GM12878 (cell line): ENCODE data around the gene TADA2A. TPM values are rescaled to one million over a fixed set of nuclear protein-coding genes. Genes with fewer than 3 reads are reported as not detected.

Experiments
- ATAC-seq: fragments of 200-7000 bp; cut with Tn5 transposase; 3 replicates; pipeline ENCODE4 v1.9.1; 2020; ENCODE audit warnings: mild to moderate bottlenecking, moderate library complexity
- BruUV-seq: library from RNA; stranded (reverse); fragments of 400-500 nt; replicated peaks from 2 replicates; lab custom pipeline; 2021; lab: Mats Ljungman, UMichigan
- CTCF ChIA-PET: fragments of 300-600 bp; sonication (Branson Sonifier 250); formaldehyde crosslinking; extraction: SDS; loops from one replicate; lab custom pipeline; 2021; ENCODE audit warnings: inconsistent platforms; lab: Yijun Ruan, JAX
- POLR2A ChIA-PET: fragments of 350-600 bp; formaldehyde crosslinking; extraction: SDS; loops from one replicate; lab custom pipeline; 2021; ENCODE audit warnings: inconsistent platforms; lab: Charles Lee
- RAD21 ChIA-PET: fragments of 300-600 bp; sonication (Branson Sonifier 250); formaldehyde crosslinking; loops from one replicate; lab custom pipeline; 2023; ENCODE audit warnings: antibody characterized with exemption; ENCODE audit not compliant: unreplicated experiment; lab: Charles Lee
- SMC1A ChIA-PET: fragments of 300-600 bp; sonication (Branson Sonifier 250); formaldehyde crosslinking; loops from one replicate; lab custom pipeline; 2023; ENCODE audit not compliant: unreplicated experiment, uncharacterized antibody; lab: Charles Lee
- DNase-seq: peaks from one replicate; pipeline ENCODE4 v3.0.0-alpha.2; 2011; ENCODE audit warnings: low read depth, low spot score
- FAIRE-seq: peaks from 3 replicates; lab custom pipeline; 2011; peaks lifted over from hg19 to GRCh38; lab: Jason Lieb, UNC
- H2AFZ ChIP-seq: 2 replicates; pipeline ENCODE4 v1.6.0; 2011; ENCODE audit warnings: low read depth, low read length, control low read depth; ENCODE audit not compliant: control insufficient read depth
- H3K27ac ChIP-seq: 2 replicates; pipeline ENCODE4 v1.5.1; 2011; ENCODE audit warnings: control low read depth; ENCODE audit not compliant: control insufficient read depth, insufficient read depth
- H3K27me3 ChIP-seq, 2 experiments: replicated peaks in 1 of 2; 2 replicates each; pipeline versions ENCODE4 v1.6.0 to v1.6.1; 2011; ENCODE audit warnings: low read length in 1 of 2; ENCODE audit not compliant: control insufficient read depth in 2 of 2, insufficient read depth in 2 of 2
- H3K36me3 ChIP-seq, 2 experiments: 2 replicates each; pipeline ENCODE4 v1.5.1; 2011; ENCODE audit warnings: low read length in 1 of 2; ENCODE audit not compliant: control insufficient read depth in 2 of 2, insufficient read depth in 2 of 2
- H3K4me1 ChIP-seq: 2 replicates; pipeline ENCODE4 v1.6.1; 2011; ENCODE audit warnings: mild to moderate bottlenecking, low read length, moderate library complexity, mixed read lengths; ENCODE audit not compliant: control insufficient read depth, insufficient read depth
- H3K4me2 ChIP-seq: 2 replicates; pipeline ENCODE4 v1.6.0; 2011; ENCODE audit warnings: control low read depth; ENCODE audit not compliant: control insufficient read depth, insufficient read depth
- H3K4me3 ChIP-seq: fragments of 200-600 bp; sonication (generic); 2 replicates; pipeline ENCODE4 v1.5.1; 2016
- H3K79me2 ChIP-seq: 2 replicates; pipeline ENCODE4 v1.6.0; 2011; ENCODE audit warnings: low read length; ENCODE audit not compliant: control insufficient read depth, insufficient read depth
- H3K9ac ChIP-seq: 2 replicates; pipeline ENCODE4 v1.8.0; 2011; ENCODE audit warnings: low read length, control low read depth, mixed read lengths; ENCODE audit not compliant: control insufficient read depth, insufficient read depth
- H3K9me3 ChIP-seq: replicated peaks from 3 replicates; pipeline ENCODE4 v1.5.1; 2011; ENCODE audit warnings: mild to moderate bottlenecking, low read length; ENCODE audit not compliant: control insufficient read depth, insufficient read depth
- H4K20me1 ChIP-seq: 2 replicates; pipeline ENCODE4 v1.6.0; 2011; ENCODE audit not compliant: control insufficient read depth, insufficient read depth
- CHD1 ChIP-seq: IDR thresholded peaks from 2 replicates; pipeline ENCODE4 v1.6.1; 2012; ENCODE audit warnings: low read depth, low read length, improper control_type of control experiment
- FOXK2 ChIP-seq: fragments of 450-650 bp; IDR thresholded peaks from 2 replicates; pipeline ENCODE4 v1.6.1; 2017; ENCODE audit warnings: mild to moderate bottlenecking, moderate library complexity
- FOXM1 ChIP-seq: IDR thresholded peaks from 2 replicates; pipeline ENCODE4 v1.6.1; 2012; ENCODE audit warnings: low read depth, mild to moderate bottlenecking, inconsistent platforms, low read length, moderate library complexity
- IRF5 ChIP-seq: fragments of 450-650 bp; IDR thresholded peaks from 2 replicates; pipeline ENCODE4 v1.6.1; 2017; ENCODE audit warnings: borderline replicate concordance
- JUNB ChIP-seq: IDR thresholded peaks from 2 replicates; pipeline ENCODE4 v1.6.1; 2016; ENCODE audit warnings: antibody characterized with exemption, mild to moderate bottlenecking
- KDM1A ChIP-seq: fragments of 200-600 bp; sonication (generic); IDR thresholded peaks from 2 replicates; pipeline ENCODE4 v1.6.1; 2016; ENCODE audit warnings: borderline replicate concordance
- MTA3 ChIP-seq: IDR thresholded peaks from 2 replicates; pipeline ENCODE4 v1.6.1; 2012; ENCODE audit warnings: low read length, inconsistent platforms, borderline replicate concordance
- NFYB ChIP-seq: IDR thresholded peaks from 2 replicates; pipeline ENCODE4 v1.6.1; 2011; ENCODE audit warnings: low read depth, mild to moderate bottlenecking, low read length, improper control_type of control experiment, moderate library complexity; ENCODE audit not compliant: insufficient read depth
- RB1 ChIP-seq: fragments of 450-650 bp; formaldehyde crosslinking; IDR thresholded peaks from 2 replicates; pipeline ENCODE4 v1.6.1; 2017; ENCODE audit warnings: mild to moderate bottlenecking, borderline replicate concordance
- RCOR1 ChIP-seq: conservative IDR thresholded peaks from 2 replicates; pipeline ENCODE4 v1.6.1; 2012; ENCODE audit warnings: low read depth, low read length, improper control_type of control experiment
- RUNX3 ChIP-seq: IDR thresholded peaks from 2 replicates; pipeline ENCODE4 v1.6.1; 2012; ENCODE audit warnings: low read length, inconsistent platforms
- SP1 ChIP-seq: IDR thresholded peaks from one replicate; pipeline ENCODE4 v1.6.1; 2011; ENCODE audit warnings: low read depth, low read length
- TCF3 ChIP-seq: IDR thresholded peaks from 2 replicates; pipeline ENCODE4 v1.6.1; 2012; ENCODE audit warnings: low read depth, mild to moderate bottlenecking, low read length, borderline replicate concordance; ENCODE audit not compliant: insufficient read depth
- WRNIP1 ChIP-seq: IDR thresholded peaks from 2 replicates; pipeline ENCODE4 v1.6.1; 2011; ENCODE audit warnings: low read depth, low read length, improper control_type of control experiment, borderline replicate concordance
- ZNF274 ChIP-seq: IDR thresholded peaks from one replicate; pipeline ENCODE4 v1.8.0; 2011; ENCODE audit not compliant: insufficient read length, insufficient read depth
- WGBS: methylation state at CpG from one replicate; pipeline ENCODE4 v1.1.6; 2016; ENCODE audit warnings: low lambda C conversion rate; ENCODE audit not compliant: insufficient replicate concordance, insufficient coverage; ENCODE audit errors: missing lambda C conversion rate; 5-methylcytosine and 5-hydroxymethylcytosine counted together
- in situ Hi-C: fragments of 300-500 bp; cut with MboI; formaldehyde crosslinking; loops from 9 replicates; pipeline ENCODE4 v1.14.3; 2018; ENCODE audit warnings: mixed read lengths
- intact Hi-C: fragments of 100-400 bp; cut with micrococcal nuclease; formaldehyde crosslinking; loops from one replicate; pipeline ENCODE4 v1.14.2; 2022; ENCODE audit not compliant: unreplicated experiment
- polyA plus RNA-seq, 11 experiments: library from polyadenylated mRNA; depleted of rRNA in 4 of 11; unstranded in 6 of 11; stranded (reverse) in 5 of 11; fragments of >200 nt; fragmentation: Nextera tagmentation in 4 of 11; fragmentation: Illumina TruSeq in 1 of 11; extraction: Ambion mirVana in 4 of 11; extraction: Trizol in 1 of 11; gene quantifications; 1 replicate in 1 of 11; 2 replicates in 10 of 11; pipeline versions ENCODE4 v1.2.1 to v1.2.3, GENCODE V29; 2011 to 2016; ENCODE audit warnings: inconsistent platforms in 2 of 11, missing spikeins in 2 of 11, low read depth in 1 of 11
- total RNA-seq, 4 experiments: library from RNA; depleted of rRNA in 3 of 4; stranded (reverse); fragments of >200 nt in 3 of 4; fragmentation: Illumina TruSeq in 1 of 4; extraction: Trizol in 1 of 4; gene quantifications; 2 replicates each; pipeline versions ENCODE4 v1.2.1 to v1.2.3, GENCODE V29; 2013 to 2021
- TF ChIP-seq, protein P1 (sequence below): IDR thresholded peaks from 2 replicates; pipeline ENCODE4 v1.6.1; 2012; ENCODE audit warnings: improper control_type of control experiment, low read depth, low read length; ENCODE audit not compliant: insufficient replicate concordance

The TADA2A gene
- total and polyA plus RNA-seq, 10 of the 15 experiments (the other 5 are each of a cell fraction or from before 2014, with no cell fraction given) = 19.6 to 43.8 (median 34.1) TPM

DNA sequence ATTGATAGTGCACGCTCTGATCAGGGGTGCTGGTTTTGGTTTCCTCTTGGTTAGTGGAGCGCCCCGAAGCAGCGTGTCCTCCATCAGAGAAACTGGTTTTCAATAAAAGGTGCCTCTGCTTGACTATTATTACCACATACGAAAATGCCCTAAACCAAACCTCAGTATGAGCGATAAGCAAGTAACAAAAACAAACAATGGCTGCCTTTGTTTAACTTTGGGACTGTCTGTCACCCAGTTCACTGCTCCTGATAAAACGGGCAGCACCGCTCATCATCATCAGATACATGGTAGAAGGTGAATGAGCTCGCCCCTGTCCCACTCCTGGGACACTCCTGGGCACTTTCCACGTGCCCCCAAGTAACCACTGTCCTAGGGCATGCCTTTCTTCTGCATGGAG, 107.0 kb downstream of the TADA2A start:
- RAD21 ChIA-PET = no interaction called here
- no TSS peak for BruUV-seq
- peaks cover 17 to 28% of the 10 kb centered on the region in 2 experiments for H3K36me3 ChIP-seq
- no peaks in the 10 kb centered on the region for H4K20me1 ChIP-seq
- no peak overlapping the region for H3K4me3 ChIP-seq
- WGBS = 99% methylated on average over 10 of the region's 10 CpGs
- POLR2A ChIA-PET = no interaction called here
- no peaks in the 10 kb centered on the region for H3K9me3 ChIP-seq
- TF ChIP-seq FOXM1 (no peak), FOXK2 (no peak), JUNB (no peak), ZNF274 (no peak), CHD1 (no peak), IRF5 (no peak), SP1 (no peak), RUNX3 (no peak), WRNIP1 (no peak), MTA3 (no peak), RCOR1 (no peak), TCF3 (no peak), KDM1A (no peak), NFYB (no peak), RB1 (no peak)
- TF ChIP-seq, protein P1, sequence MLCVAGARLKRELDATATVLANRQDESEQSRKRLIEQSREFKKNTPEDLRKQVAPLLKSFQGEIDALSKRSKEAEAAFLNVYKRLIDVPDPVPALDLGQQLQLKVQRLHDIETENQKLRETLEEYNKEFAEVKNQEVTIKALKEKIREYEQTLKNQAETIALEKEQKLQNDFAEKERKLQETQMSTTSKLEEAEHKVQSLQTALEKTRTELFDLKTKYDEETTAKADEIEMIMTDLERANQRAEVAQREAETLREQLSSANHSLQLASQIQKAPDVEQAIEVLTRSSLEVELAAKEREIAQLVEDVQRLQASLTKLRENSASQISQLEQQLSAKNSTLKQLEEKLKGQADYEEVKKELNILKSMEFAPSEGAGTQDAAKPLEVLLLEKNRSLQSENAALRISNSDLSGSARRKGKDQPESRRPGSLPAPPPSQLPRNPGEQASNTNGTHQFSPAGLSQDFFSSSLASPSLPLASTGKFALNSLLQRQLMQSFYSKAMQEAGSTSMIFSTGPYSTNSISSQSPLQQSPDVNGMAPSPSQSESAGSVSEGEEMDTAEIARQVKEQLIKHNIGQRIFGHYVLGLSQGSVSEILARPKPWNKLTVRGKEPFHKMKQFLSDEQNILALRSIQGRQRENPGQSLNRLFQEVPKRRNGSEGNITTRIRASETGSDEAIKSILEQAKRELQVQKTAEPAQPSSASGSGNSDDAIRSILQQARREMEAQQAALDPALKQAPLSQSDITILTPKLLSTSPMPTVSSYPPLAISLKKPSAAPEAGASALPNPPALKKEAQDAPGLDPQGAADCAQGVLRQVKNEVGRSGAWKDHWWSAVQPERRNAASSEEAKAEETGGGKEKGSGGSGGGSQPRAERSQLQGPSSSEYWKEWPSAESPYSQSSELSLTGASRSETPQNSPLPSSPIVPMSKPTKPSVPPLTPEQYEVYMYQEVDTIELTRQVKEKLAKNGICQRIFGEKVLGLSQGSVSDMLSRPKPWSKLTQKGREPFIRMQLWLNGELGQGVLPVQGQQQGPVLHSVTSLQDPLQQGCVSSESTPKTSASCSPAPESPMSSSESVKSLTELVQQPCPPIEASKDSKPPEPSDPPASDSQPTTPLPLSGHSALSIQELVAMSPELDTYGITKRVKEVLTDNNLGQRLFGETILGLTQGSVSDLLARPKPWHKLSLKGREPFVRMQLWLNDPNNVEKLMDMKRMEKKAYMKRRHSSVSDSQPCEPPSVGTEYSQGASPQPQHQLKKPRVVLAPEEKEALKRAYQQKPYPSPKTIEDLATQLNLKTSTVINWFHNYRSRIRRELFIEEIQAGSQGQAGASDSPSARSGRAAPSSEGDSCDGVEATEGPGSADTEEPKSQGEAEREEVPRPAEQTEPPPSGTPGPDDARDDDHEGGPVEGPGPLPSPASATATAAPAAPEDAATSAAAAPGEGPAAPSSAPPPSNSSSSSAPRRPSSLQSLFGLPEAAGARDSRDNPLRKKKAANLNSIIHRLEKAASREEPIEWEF = no peak
- TF ChIP-seq, all 136 proteins: peak for 0
- intact Hi-C loops = no loop called here
- Histone ChIP-seq H2AFZ (no peak overlapping the region), H3K79me2 (no peaks in the 10 kb centered on the region), H3K27ac (no peak overlapping the region), H3K9ac (no peak overlapping the region), H3K4me1 (no peaks in the 10 kb centered on the region), H3K27me3 (no peaks in the 10 kb centered on the region), H3K4me2 (no peak overlapping the region)
- ChIA-PET CTCF (interaction anchor here (0.6 kb wide), 1 partner anchor 12 kb away, joined by 3 read pairs; no protein-coding TSS in a partner anchor), SMC1A (no interaction called here)
- DNase-seq (no peak), FAIRE-seq (no peak), ATAC-seq (no peak)
- in situ Hi-C loops = loop anchor here (25.0 kb wide), 1 partner anchor 874 kb away; no protein-coding TSS in a partner anchor
